SK-N-SH (cell line): ENCODE data around the gene GDNF.

ENCODE experiments used
- EZH2phosphoT487 ChIP-seq: fragments of 200-600 bp; sonication (generic); IDR thresholded peaks from 2 replicates; pipeline ENCODE4 v1.6.1; 2017; ENCODE audit warnings: low read depth, mixed run types, mild to moderate bottlenecking, antibody characterized with exemption, moderate library complexity, borderline replicate concordance
- FOSL2 ChIP-seq: IDR thresholded peaks from 2 replicates; pipeline ENCODE4 v1.4.0; 2012; ENCODE audit warnings: low read depth, mild to moderate bottlenecking, moderate library complexity, borderline replicate concordance
- JUND ChIP-seq: IDR thresholded peaks from 2 replicates; pipeline ENCODE4 v1.4.0; 2012
- MXI1 ChIP-seq: IDR thresholded peaks from 2 replicates; pipeline ENCODE4 v1.6.1; 2012; ENCODE audit warnings: mild to moderate bottlenecking, low read depth, low read length, improper control_type of control experiment
- POLR2AphosphoS5 ChIP-seq: IDR thresholded peaks from 2 replicates; pipeline ENCODE4 v1.6.1; 2012; ENCODE audit warnings: low read depth, low read length
- RCOR1 ChIP-seq: fragments of 150-350 bp; IDR thresholded peaks from 2 replicates; pipeline ENCODE4 v1.6.1; 2017; ENCODE audit warnings: antibody characterized with exemption, low read length
- SMC3 ChIP-seq: IDR thresholded peaks from 2 replicates; pipeline ENCODE4 v1.6.1; 2012; ENCODE audit warnings: low read depth, low read length, improper control_type of control experiment
- TAF1 ChIP-seq: IDR thresholded peaks from 2 replicates; pipeline ENCODE4 v1.6.1; 2012; ENCODE audit warnings: low read depth, mild to moderate bottlenecking, low read length, moderate library complexity, borderline replicate concordance
- TCF12 ChIP-seq: IDR thresholded peaks from 2 replicates; pipeline ENCODE4 v1.4.0; 2012
- YY1 ChIP-seq: IDR thresholded peaks from 2 replicates; pipeline ENCODE4 v1.4.0; 2012; ENCODE audit warnings: low read depth, mild to moderate bottlenecking
- TF ChIP-seq, protein P1 (sequence below): fragments of 200-600 bp; sonication (generic); IDR thresholded peaks from 2 replicates; pipeline ENCODE4 v1.6.1; 2017; ENCODE audit warnings: antibody characterized with exemption, mild to moderate bottlenecking, moderate library complexity
- TF ChIP-seq, protein P2 (sequence below): fragments of 150-350 bp; IDR thresholded peaks from 2 replicates; pipeline ENCODE4 v1.6.1; 2017; ENCODE audit warnings: antibody characterized with exemption, low read length, low read depth, borderline replicate concordance

DNA sequence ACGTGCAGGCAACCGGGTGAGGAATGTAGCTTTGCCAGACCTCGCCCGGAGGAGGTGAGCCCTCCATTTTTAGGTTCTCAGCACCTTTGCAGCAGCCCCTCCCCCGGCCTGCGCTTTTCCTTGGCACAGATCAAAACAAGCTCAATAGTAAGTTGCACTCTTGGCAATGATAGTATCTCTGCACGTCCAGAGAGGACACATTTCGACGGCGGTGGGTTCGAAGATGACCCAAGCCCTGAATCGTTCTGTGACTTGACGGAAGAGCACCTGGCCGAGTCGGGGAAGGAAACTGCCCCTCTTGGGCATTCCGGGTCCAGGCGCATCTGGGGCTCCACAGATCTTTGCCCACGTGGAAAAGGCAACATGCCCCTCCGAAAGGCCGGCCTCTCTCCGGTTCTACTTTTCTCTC is 904 bp downstream of the GDNF start:
- TF ChIP-seq, protein P1, sequence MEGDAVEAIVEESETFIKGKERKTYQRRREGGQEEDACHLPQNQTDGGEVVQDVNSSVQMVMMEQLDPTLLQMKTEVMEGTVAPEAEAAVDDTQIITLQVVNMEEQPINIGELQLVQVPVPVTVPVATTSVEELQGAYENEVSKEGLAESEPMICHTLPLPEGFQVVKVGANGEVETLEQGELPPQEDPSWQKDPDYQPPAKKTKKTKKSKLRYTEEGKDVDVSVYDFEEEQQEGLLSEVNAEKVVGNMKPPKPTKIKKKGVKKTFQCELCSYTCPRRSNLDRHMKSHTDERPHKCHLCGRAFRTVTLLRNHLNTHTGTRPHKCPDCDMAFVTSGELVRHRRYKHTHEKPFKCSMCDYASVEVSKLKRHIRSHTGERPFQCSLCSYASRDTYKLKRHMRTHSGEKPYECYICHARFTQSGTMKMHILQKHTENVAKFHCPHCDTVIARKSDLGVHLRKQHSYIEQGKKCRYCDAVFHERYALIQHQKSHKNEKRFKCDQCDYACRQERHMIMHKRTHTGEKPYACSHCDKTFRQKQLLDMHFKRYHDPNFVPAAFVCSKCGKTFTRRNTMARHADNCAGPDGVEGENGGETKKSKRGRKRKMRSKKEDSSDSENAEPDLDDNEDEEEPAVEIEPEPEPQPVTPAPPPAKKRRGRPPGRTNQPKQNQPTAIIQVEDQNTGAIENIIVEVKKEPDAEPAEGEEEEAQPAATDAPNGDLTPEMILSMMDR = no peak
- no peak for TF ChIP-seq TCF12
- TF ChIP-seq YY1 = no peak
- TF ChIP-seq RCOR1 = no peak
- TF ChIP-seq, protein P2, sequence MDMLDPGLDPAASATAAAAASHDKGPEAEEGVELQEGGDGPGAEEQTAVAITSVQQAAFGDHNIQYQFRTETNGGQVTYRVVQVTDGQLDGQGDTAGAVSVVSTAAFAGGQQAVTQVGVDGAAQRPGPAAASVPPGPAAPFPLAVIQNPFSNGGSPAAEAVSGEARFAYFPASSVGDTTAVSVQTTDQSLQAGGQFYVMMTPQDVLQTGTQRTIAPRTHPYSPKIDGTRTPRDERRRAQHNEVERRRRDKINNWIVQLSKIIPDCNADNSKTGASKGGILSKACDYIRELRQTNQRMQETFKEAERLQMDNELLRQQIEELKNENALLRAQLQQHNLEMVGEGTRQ = no peak
- no peak for TF ChIP-seq FOSL2
- no peak for TF ChIP-seq POLR2AphosphoS5
- TF ChIP-seq TAF1 = no peak
- no peak for TF ChIP-seq SMC3
- no peak for TF ChIP-seq JUND
- no peak for TF ChIP-seq EZH2phosphoT487
- no peak for TF ChIP-seq MXI1
